T-helper 2 cell treated with Interferon-gamma antibody and Interleukin-4, amounts not matched to agents 5 μg/mL and 100 μg/mL, for 36 hours (primary cell): ENCODE measurements around the gene BEX1.
"Not testable (repeated sequence)": the region's sequence is repeated elsewhere in the genome, so short reads cannot be mapped to it uniquely, and the experiment has no call there.

Source experiments
- DNase-seq: peaks from one replicate; pipeline ENCODE4 v3.0.0; 2021; ENCODE audit warnings: low spot score
- H3K27ac Mint-ChIP-seq: one replicate; pipeline ENCODE4 v1.8.0; 2021; ENCODE audit warnings: mild to moderate bottlenecking, mixed read lengths
- H3K27me3 Mint-ChIP-seq: one replicate; pipeline ENCODE4 v1.8.0; 2021; ENCODE audit warnings: low read depth, mixed read lengths
- H3K36me3 Mint-ChIP-seq: one replicate; pipeline ENCODE4 v1.8.0; 2021; ENCODE audit warnings: low read depth, mixed read lengths
- H3K4me1 Mint-ChIP-seq: one replicate; pipeline ENCODE4 v1.8.0; 2021; ENCODE audit warnings: low read depth, mixed read lengths
- H3K4me3 Mint-ChIP-seq: one replicate; pipeline ENCODE4 v1.8.0; 2022; ENCODE audit warnings: mild to moderate bottlenecking, moderate library complexity, mixed read lengths
- H3K9me3 Mint-ChIP-seq: one replicate; pipeline ENCODE4 v1.8.0; 2021; ENCODE audit warnings: mixed read lengths

BEX1 gene

GRCh38 chrX:103063191-103063845 is 653 bp downstream of the BEX1 start:
- Mint-ChIP-seq H3K36me3 (no peaks in the 10 kb centered on the region), H3K9me3 (no peaks in the 10 kb centered on the region), H3K4me1 (no peaks in the 10 kb centered on the region), H3K27ac (no peak overlapping the region), H3K27me3 (peaks cover 12% of the 10 kb centered on the region), H3K4me3 (no peak overlapping the region)
- DNase-seq = no peak

- Mint-ChIP-seq H3K9me3 (no peaks in the 10 kb centered on the region), H3K4me1 (no peaks in the 10 kb centered on the region), H3K36me3 (no peaks in the 10 kb centered on the region), H3K27ac (no peak overlapping the region), H3K27me3 (peaks cover 12% of the 10 kb centered on the region), H3K4me3 (no peak overlapping the region)
- no peak for DNase-seq
Measured at GRCh38 chrX:103061486-103061885, 2.5 kb downstream of the BEX1 start.

GRCh38 chrX:103056902-103057301 is 7.1 kb downstream of the BEX1 start:
- Mint-ChIP-seq H3K4me3 (no peak overlapping the region), H3K36me3 (no peaks in the 10 kb centered on the region), H3K27me3 (no peaks in the 10 kb centered on the region), H3K9me3 (no peaks in the 10 kb centered on the region), H3K4me1 (no peaks in the 10 kb centered on the region), H3K27ac (no peak overlapping the region)
- no peak for DNase-seq

- Mint-ChIP-seq H3K4me3 (no peak overlapping the region), H3K9me3 (no peaks in the 10 kb centered on the region), H3K27ac (no peak overlapping the region), H3K27me3 (no peaks in the 10 kb centered on the region), H3K36me3 (no peaks in the 10 kb centered on the region), H3K4me1 (no peaks in the 10 kb centered on the region)
- DNase-seq = no peak
Measured at GRCh38 chrX:103052625-103053024, 11.3 kb downstream of the BEX1 start.

GRCh38 chrX:103051260-103051789 is 12.6 kb downstream of the BEX1 start:
- DNase-seq = no peak

GRCh38 chrX:103033371-103033770 is 30.6 kb downstream of the BEX1 start:
- H3K9me3 Mint-ChIP-seq, H3K27ac Mint-ChIP-seq, DNase-seq, H3K4me3 Mint-ChIP-seq, H3K4me1 Mint-ChIP-seq, H3K27me3 Mint-ChIP-seq, H3K36me3 Mint-ChIP-seq: not testable (repeated sequence)

More at GRCh38 chrX:103051260-103051789, 12.6 kb downstream of the BEX1 start:
- no peak overlapping the region for H3K4me3 Mint-ChIP-seq
- no peaks in the 10 kb centered on the region for H3K36me3 Mint-ChIP-seq
- no peaks in the 10 kb centered on the region for H3K9me3 Mint-ChIP-seq
- H3K27ac Mint-ChIP-seq = no peak overlapping the region
- H3K4me1 Mint-ChIP-seq = no peaks in the 10 kb centered on the region
- H3K27me3 Mint-ChIP-seq = no peaks in the 10 kb centered on the region

GRCh38 chrX:103017542-103017941 is 46.4 kb downstream of the BEX1 start:
- no peaks in the 10 kb centered on the region for H3K9me3 Mint-ChIP-seq
- no peak for DNase-seq
- H3K27me3 Mint-ChIP-seq = no peaks in the 10 kb centered on the region
- no peaks in the 10 kb centered on the region for H3K36me3 Mint-ChIP-seq
- H3K27ac Mint-ChIP-seq = no peak overlapping the region
- H3K4me3 Mint-ChIP-seq = no peak overlapping the region
- no peaks in the 10 kb centered on the region for H3K4me1 Mint-ChIP-seq

- no peak overlapping the region for H3K27ac Mint-ChIP-seq
- H3K36me3 Mint-ChIP-seq = no peaks in the 10 kb centered on the region
- no peaks in the 10 kb centered on the region for H3K9me3 Mint-ChIP-seq
- no peak for DNase-seq
- H3K4me3 Mint-ChIP-seq = no peak overlapping the region
- no peaks in the 10 kb centered on the region for H3K4me1 Mint-ChIP-seq
- H3K27me3 Mint-ChIP-seq = no peaks in the 10 kb centered on the region
Measured at GRCh38 chrX:103012945-103013344, 51.0 kb downstream of the BEX1 start.
